Right ventricle myocardium inferior (tissue), 1 donor: ENCODE measurements around the gene MRPS25. TPM values are rescaled to one million over a fixed set of nuclear protein-coding genes. Genes with fewer than 3 reads are reported as not detected.
A peak's percentile ranks its signal among the peaks of the same experiment; 100 is the strongest.

Experiments used
- ATAC-seq: fragments of 200-7000 bp; cut with Tn5 transposase; one replicate; pipeline ENCODE4 v1.9.1; 2020; ENCODE audit warnings: mild to moderate bottlenecking, moderate library complexity
- DNase-seq: peaks from one replicate; pipeline ENCODE4 v3.0.0; 2021; ENCODE audit errors: missing footprints
- intact Hi-C: fragments of 100-400 bp; cut with DNase I; formaldehyde crosslinking; loops from one replicate; pipeline ENCODE4 v1.11.0; 2022
- total RNA-seq: library from RNA; stranded (reverse); fragmentation: NEBNext Ultra II Directional; extraction: Animal tissue kit (Norgen Biotek cat#: 25700); gene quantifications from one replicate; pipeline ENCODE4 v1.2.1, GENCODE V29; 2021
- donor health status: DM: no; HTN: yes; CAD: no; lungs with severe emphysema.

Gene MRPS25
- total RNA-seq, 1 donor from 2014 or later = 140 TPM

- no peak for DNase-seq
- ATAC-seq = no peak
- intact Hi-C loops = no loop called here
Observed at GRCh38 chr3:15052335-15053242, 12.5 kb downstream of the MRPS25 start.

- no peak for DNase-seq
- intact Hi-C loops = no loop called here
- peak; percentile 35 for ATAC-seq
Observed at GRCh38 chr3:15051531-15051930, 13.6 kb downstream of the MRPS25 start.

GRCh38 chr3:15050405-15051092 lies 14.6 kb downstream of the MRPS25 start:
- intact Hi-C loops = no loop called here
- ATAC-seq = no peak
- no peak for DNase-seq

GRCh38 chr3:15049584-15049983 lies 15.5 kb downstream of the MRPS25 start:
- intact Hi-C loops = loop anchor here (5.0 kb wide), 1 partner anchor 122 kb away; no protein-coding TSS in a partner anchor
- no peak for ATAC-seq
- DNase-seq = no peak

- DNase-seq (no peak), ATAC-seq (peak; percentile 58)
- intact Hi-C loops = loop anchor here (5.0 kb wide), 1 partner anchor 118 kb away; no protein-coding TSS in a partner anchor
Observed at GRCh38 chr3:15045667-15046066, 19.4 kb downstream of the MRPS25 start.

GRCh38 chr3:15044326-15044725 lies 20.8 kb downstream of the MRPS25 start:
- intact Hi-C loops = no loop called here
- ATAC-seq (no peak), DNase-seq (no peak)

GRCh38 chr3:15043408-15044171 lies 21.5 kb downstream of the MRPS25 start:
- DNase-seq (no peak), ATAC-seq (no peak)
- intact Hi-C loops = no loop called here

GRCh38 chr3:15042936-15043335 lies 22.2 kb downstream of the MRPS25 start:
- DNase-seq (no peak), ATAC-seq (no peak)
- intact Hi-C loops = no loop called here

GRCh38 chr3:15041950-15042349 lies 23.2 kb downstream of the MRPS25 start:
- intact Hi-C loops = no loop called here
- ATAC-seq (no peak), DNase-seq (no peak)

- intact Hi-C loops = no loop called here
- ATAC-seq (peak; percentile 61), DNase-seq (no peak)
Observed at GRCh38 chr3:15040844-15041243, 24.3 kb downstream of the MRPS25 start.

GRCh38 chr3:15038306-15038705 lies 26.8 kb downstream of the MRPS25 start:
- ATAC-seq = no peak
- intact Hi-C loops = no loop called here
- no peak for DNase-seq

GRCh38 chr3:15033103-15033502 lies 32.0 kb downstream of the MRPS25 start:
- intact Hi-C loops = no loop called here
- DNase-seq (no peak), ATAC-seq (no peak)

GRCh38 chr3:15032650-15033049 lies 32.5 kb downstream of the MRPS25 start:
- ATAC-seq = no peak
- no peak for DNase-seq
- intact Hi-C loops = no loop called here

GRCh38 chr3:15029625-15030024 lies 35.5 kb downstream of the MRPS25 start:
- DNase-seq (no peak), ATAC-seq (no peak)
- intact Hi-C loops = no loop called here

- DNase-seq (no peak), ATAC-seq (no peak)
- intact Hi-C loops = no loop called here
Observed at GRCh38 chr3:15023719-15024118, 41.4 kb downstream of the MRPS25 start.

GRCh38 chr3:15023249-15023648 lies 41.9 kb downstream of the MRPS25 start:
- no peak for DNase-seq
- intact Hi-C loops = no loop called here
- peak; percentile 44 for ATAC-seq

GRCh38 chr3:15017191-15017590 lies 47.9 kb downstream of the MRPS25 start:
- intact Hi-C loops = no loop called here
- DNase-seq = no peak
- no peak for ATAC-seq

GRCh38 chr3:15015456-15015855 lies 49.7 kb downstream of the MRPS25 start:
- intact Hi-C loops = no loop called here
- DNase-seq (no peak), ATAC-seq (no peak)

- intact Hi-C loops = no loop called here
- ATAC-seq (no peak), DNase-seq (no peak)
Observed at GRCh38 chr3:15014606-15015328, 50.3 kb downstream of the MRPS25 start.
